PC-9 (cell line): ENCODE measurements around the gene DPYSL3.

Source experiments
- CTCF ChIP-seq: fragments of 200-600 bp; sonication (generic); conservative IDR thresholded peaks from 2 replicates; pipeline ENCODE4 v1.6.1; 2017; ENCODE audit warnings: mixed run types, antibody characterized with exemption, mild to moderate bottlenecking, moderate library complexity
- EZH2 ChIP-seq: fragments of 200-600 bp; sonication (generic); IDR thresholded peaks from 2 replicates; pipeline ENCODE4 v1.8.0; 2017; ENCODE audit warnings: antibody characterized with exemption, low read depth

GRCh38 chr5:147552897-147553296 lies 43.0 kb upstream of the DPYSL3 start:
- TF ChIP-seq CTCF (no peak), EZH2 (no peak)
